Natural killer cell (primary cell): ENCODE results near the gene MCAT. TPM values are rescaled to one million over a fixed set of nuclear protein-coding genes. Genes with fewer than 3 reads are reported as not detected.

Experiments
- ATAC-seq, 3 donors: fragments of 150-1000 bp in 2 of 3; fragments of 200-7000 bp in 1 of 3; cut with Tn5 transposase; 1 replicate in 1 of 3; 2 replicates in 2 of 3; pipeline ENCODE4 v1.10.0; 2021; ENCODE audit warnings: mild to moderate bottlenecking in 2 of 3, moderate library complexity in 2 of 3
- DNase-seq, 2 donors: peaks; one replicate each; pipeline versions ENCODE4 v3.0.0 to v3.0.0-alpha.2; 2013 to 2021; ENCODE audit warnings: mixed read lengths in 1 of 2
- H3K27ac ChIP-seq: one replicate; pipeline ENCODE4 v1.5.1; 2013; ENCODE audit warnings: mild to moderate bottlenecking, low read length
- H3K27me3 ChIP-seq: one replicate; pipeline ENCODE4 v1.6.1; 2013; ENCODE audit warnings: low read length; ENCODE audit not compliant: control insufficient read depth, insufficient read depth
- H3K36me3 ChIP-seq: one replicate; pipeline ENCODE4 v1.6.1; 2013; ENCODE audit warnings: low read length; ENCODE audit not compliant: control insufficient read depth, insufficient read depth
- H3K4me1 ChIP-seq: one replicate; pipeline ENCODE4 v1.6.1; 2013; ENCODE audit warnings: low read length; ENCODE audit not compliant: control insufficient read depth, insufficient read depth
- H3K4me3 ChIP-seq: one replicate; pipeline ENCODE4 v1.5.1; 2013; ENCODE audit warnings: low read length
- H3K9me3 ChIP-seq: one replicate; pipeline ENCODE4 v1.6.1; 2013; ENCODE audit warnings: low read length; ENCODE audit not compliant: control insufficient read depth, insufficient read depth
- H3K27ac Mint-ChIP-seq, 2 donors: one replicate each; pipeline ENCODE4 v1.8.0; 2022; ENCODE audit warnings: mild to moderate bottlenecking in 2 of 2, mixed read lengths in 2 of 2, moderate library complexity in 1 of 2
- H3K27me3 Mint-ChIP-seq, 2 donors: one replicate each; pipeline ENCODE4 v1.8.0; 2022; ENCODE audit warnings: low read depth in 2 of 2, mixed read lengths in 2 of 2
- H3K36me3 Mint-ChIP-seq: one replicate; pipeline ENCODE4 v1.8.0; 2022; ENCODE audit warnings: mixed read lengths
- H3K4me1 Mint-ChIP-seq, 2 donors: one replicate each; pipeline ENCODE4 v1.8.0; 2022; ENCODE audit warnings: mixed read lengths in 2 of 2
- H3K4me3 Mint-ChIP-seq: one replicate; pipeline ENCODE4 v1.8.0; 2022; ENCODE audit warnings: mild to moderate bottlenecking, moderate library complexity, mixed read lengths
- H3K9me3 Mint-ChIP-seq, 2 donors: one replicate each; pipeline ENCODE4 v1.8.0; 2022; ENCODE audit warnings: mixed read lengths in 2 of 2
- WGBS: methylation state at CpG from one replicate; pipeline ENCODE4 v1.1.7; 2013; ENCODE audit warnings: missing lambda C conversion rate; ENCODE audit not compliant: insufficient coverage; 5-methylcytosine and 5-hydroxymethylcytosine counted together
- intact Hi-C: fragments of 100-400 bp; cut with micrococcal nuclease; formaldehyde crosslinking; loops from one replicate; pipeline ENCODE4 v1.14.2; 2022
- total RNA-seq, 4 donors: library from RNA; stranded (reverse); fragments of 120-200 nt in 1 of 4; gene quantifications; one replicate each; pipeline versions ENCODE4 v1.2.3 to v1.2.4, GENCODE V29; 2013 to 2022
- TF ChIP-seq, protein P1 (sequence below): fragments of 200-600 bp; IDR thresholded peaks from one replicate; pipeline ENCODE4 v1.8.0; 2022; ENCODE audit warnings: antibody characterized with exemption

Gene MCAT
- total RNA-seq, 3 donors from 2014 or later (not counting 1 experiment from before 2014, with no cell fraction given), result 6.5 to 12.4 (median 9.3) TPM

DNA sequence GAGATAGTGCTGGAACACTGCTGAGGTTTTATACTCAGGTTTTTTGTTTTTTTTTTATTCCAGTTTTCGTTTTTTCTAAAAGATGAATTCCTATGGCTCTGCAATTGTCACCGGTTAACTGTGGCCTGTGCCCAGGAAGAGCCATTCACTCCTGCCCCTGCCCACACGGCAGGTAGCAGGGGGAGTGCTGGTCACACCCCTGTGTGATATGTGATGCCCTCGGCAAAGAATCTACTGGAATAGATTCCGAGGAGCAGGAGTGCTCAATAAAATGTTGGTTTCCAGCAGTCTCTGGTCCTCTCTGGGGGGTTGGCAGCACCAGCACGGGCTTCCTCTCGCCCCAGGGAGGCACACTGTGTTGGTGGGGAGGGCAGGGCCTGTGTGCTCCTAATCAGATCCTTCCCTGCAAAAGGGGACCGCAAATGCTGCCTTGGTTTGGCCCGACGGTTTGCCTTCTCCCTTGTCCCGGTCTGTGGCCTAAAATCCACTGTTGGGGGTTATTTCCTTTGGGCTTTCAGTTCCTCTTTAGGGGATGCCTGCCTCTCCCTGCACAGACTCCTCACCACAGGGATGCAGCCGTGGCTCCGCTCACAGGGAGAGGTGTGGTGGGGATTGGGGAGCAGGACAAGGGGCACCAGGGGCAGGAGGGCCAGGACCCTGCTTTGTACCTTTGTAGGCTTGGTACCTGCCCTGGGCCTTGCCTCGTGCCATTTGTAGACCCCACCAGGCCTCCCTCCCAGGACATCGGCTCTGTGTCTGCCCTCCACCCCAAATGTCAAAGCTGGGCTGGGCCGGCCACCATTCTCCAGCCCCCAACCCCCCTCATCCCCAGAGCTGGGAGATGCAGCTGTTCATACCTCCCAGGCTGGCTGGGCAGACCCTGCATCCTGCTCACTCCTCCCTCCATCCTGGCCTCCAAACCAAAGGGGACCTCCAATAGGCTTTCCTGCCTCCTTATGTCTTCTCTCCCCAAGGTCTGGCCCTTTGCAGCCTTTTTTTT is 13.5 kb downstream of the MCAT start:
- no peaks in the 10 kb centered on the region for H3K36me3 Mint-ChIP-seq
- H3K36me3 ChIP-seq, result peaks cover 7% of the 10 kb centered on the region
- H3K27me3 Mint-ChIP-seq, result no peaks in the 10 kb centered on the region
- H3K9me3 Mint-ChIP-seq, result no peaks in the 10 kb centered on the region
- no peak for DNase-seq
- peaks cover 20% of the 10 kb centered on the region for H3K4me1 ChIP-seq
- WGBS, result 55% methylated on average over 16 of the region's 16 CpGs
- no peak overlapping the region for H3K27ac ChIP-seq
- no peak overlapping the region for H3K4me3 Mint-ChIP-seq
- no peaks in the 10 kb centered on the region for H3K9me3 ChIP-seq
- TF ChIP-seq, protein P1, sequence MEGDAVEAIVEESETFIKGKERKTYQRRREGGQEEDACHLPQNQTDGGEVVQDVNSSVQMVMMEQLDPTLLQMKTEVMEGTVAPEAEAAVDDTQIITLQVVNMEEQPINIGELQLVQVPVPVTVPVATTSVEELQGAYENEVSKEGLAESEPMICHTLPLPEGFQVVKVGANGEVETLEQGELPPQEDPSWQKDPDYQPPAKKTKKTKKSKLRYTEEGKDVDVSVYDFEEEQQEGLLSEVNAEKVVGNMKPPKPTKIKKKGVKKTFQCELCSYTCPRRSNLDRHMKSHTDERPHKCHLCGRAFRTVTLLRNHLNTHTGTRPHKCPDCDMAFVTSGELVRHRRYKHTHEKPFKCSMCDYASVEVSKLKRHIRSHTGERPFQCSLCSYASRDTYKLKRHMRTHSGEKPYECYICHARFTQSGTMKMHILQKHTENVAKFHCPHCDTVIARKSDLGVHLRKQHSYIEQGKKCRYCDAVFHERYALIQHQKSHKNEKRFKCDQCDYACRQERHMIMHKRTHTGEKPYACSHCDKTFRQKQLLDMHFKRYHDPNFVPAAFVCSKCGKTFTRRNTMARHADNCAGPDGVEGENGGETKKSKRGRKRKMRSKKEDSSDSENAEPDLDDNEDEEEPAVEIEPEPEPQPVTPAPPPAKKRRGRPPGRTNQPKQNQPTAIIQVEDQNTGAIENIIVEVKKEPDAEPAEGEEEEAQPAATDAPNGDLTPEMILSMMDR, result no peak
- intact Hi-C loops, result no loop called here
- peaks cover 2% of the 10 kb centered on the region for H3K27me3 ChIP-seq
- no peak for ATAC-seq
- H3K4me3 ChIP-seq, result no peak overlapping the region
- H3K4me1 Mint-ChIP-seq, result peaks cover 0 to 12% of the 10 kb centered on the region in 2 donors
- no peak overlapping the region for H3K27ac Mint-ChIP-seq

DNA sequence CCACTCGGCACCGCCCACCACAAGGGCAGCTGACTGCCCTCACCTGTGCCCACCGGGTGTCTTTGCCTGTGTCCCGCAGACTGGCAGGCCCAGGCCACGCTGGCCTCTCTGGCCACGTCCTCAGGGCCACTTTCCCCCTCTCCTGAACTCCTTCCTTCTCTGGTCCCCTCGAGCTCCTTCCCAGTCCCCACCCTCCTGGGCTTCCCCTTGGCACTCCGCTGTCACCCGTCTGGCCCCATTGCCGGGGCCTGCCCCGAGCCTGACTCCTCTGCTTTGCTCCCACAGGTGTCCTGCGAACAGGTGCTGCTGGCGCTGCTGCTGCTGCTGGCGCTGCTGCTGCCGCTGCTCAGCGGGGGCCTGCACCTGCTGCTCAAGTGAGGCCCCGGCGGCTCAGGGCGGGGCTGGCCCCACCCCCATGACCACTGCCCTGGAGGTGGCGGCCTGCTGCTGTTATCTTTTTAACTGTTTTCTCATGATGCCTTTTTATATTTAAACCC is 14.2 kb downstream of the MCAT start:
- H3K9me3 ChIP-seq, result no peaks in the 10 kb centered on the region
- intact Hi-C loops, result no loop called here
- no peaks in the 10 kb centered on the region for H3K27me3 Mint-ChIP-seq
- no peak overlapping the region for H3K4me3 ChIP-seq
- H3K27ac Mint-ChIP-seq, result no peak overlapping the region
- H3K4me3 Mint-ChIP-seq, result no peak overlapping the region
- 44% methylated on average over 20 of the region's 20 CpGs for WGBS
- peaks cover 20% of the 10 kb centered on the region for H3K4me1 ChIP-seq
- H3K36me3 Mint-ChIP-seq, result no peaks in the 10 kb centered on the region
- H3K9me3 Mint-ChIP-seq, result no peaks in the 10 kb centered on the region
- H3K36me3 ChIP-seq, result peaks cover 7% of the 10 kb centered on the region
- peaks cover 0 to 12% of the 10 kb centered on the region in 2 donors for H3K4me1 Mint-ChIP-seq
- ATAC-seq (no peak), DNase-seq (no peak)
- H3K27ac ChIP-seq, result no peak overlapping the region
- TF ChIP-seq, protein P1, result no peak
- H3K27me3 ChIP-seq, result peaks cover 2% of the 10 kb centered on the region

DNA sequence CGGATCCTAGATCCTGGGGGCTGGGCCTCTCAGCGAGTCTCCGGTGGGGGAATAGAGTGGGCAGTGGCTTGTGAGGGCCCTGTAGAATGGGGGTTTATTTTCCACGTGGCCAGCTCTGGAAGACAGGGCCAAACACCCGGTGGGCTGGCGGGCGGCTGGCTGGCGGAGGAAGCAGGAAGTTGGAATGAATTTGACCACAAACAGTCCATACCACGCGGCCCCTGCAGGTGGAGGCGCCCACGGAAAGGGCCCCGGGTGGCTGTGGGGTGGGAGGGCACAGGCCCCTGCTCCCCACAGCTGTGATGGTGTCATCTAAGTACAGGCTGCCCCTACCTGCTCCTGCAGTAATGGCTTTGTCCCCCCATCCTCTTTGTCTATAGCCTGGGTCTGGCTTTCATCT is 15.1 kb downstream of the MCAT start:
- H3K9me3 Mint-ChIP-seq, result no peaks in the 10 kb centered on the region
- H3K27me3 Mint-ChIP-seq, result no peaks in the 10 kb centered on the region
- Histone ChIP-seq H3K36me3 (peaks cover 7% of the 10 kb centered on the region), H3K27ac (no peak overlapping the region), H3K9me3 (no peaks in the 10 kb centered on the region), H3K4me3 (no peak overlapping the region), H3K4me1 (peaks cover 20% of the 10 kb centered on the region), H3K27me3 (peaks cover 2% of the 10 kb centered on the region)
- DNase-seq (no peak), ATAC-seq (no peak)
- TF ChIP-seq, protein P1, result no peak
- intact Hi-C loops, result no loop called here
- no peak overlapping the region for H3K27ac Mint-ChIP-seq
- H3K4me1 Mint-ChIP-seq, result peaks cover 0 to 12% of the 10 kb centered on the region in 2 donors
- no peak overlapping the region for H3K4me3 Mint-ChIP-seq
- WGBS, result 12% methylated on average over 13 of the region's 13 CpGs
- H3K36me3 Mint-ChIP-seq, result no peaks in the 10 kb centered on the region
